Right ventricle myocardium inferior (tissue), 1 donor: ENCODE measurements around the gene TRIM65. TPM values are rescaled to one million over a fixed set of nuclear protein-coding genes. Genes with fewer than 3 reads are reported as not detected.
A peak's percentile ranks its signal among the peaks of the same experiment; 100 is the strongest.

ENCODE experiments used
- ATAC-seq: fragments of 200-7000 bp; cut with Tn5 transposase; one replicate; pipeline ENCODE4 v1.9.1; 2020; ENCODE audit warnings: mild to moderate bottlenecking, moderate library complexity
- DNase-seq: peaks from one replicate; pipeline ENCODE4 v3.0.0; 2021; ENCODE audit errors: missing footprints
- intact Hi-C: fragments of 100-400 bp; cut with DNase I; formaldehyde crosslinking; loops from one replicate; pipeline ENCODE4 v1.11.0; 2022
- long read RNA-seq: library from polyadenylated mRNA; unstranded; transcript quantifications from one replicate; pipeline ENCODE4 v2.0.0, GENCODE V29; 2021
- total RNA-seq: library from RNA; stranded (reverse); fragmentation: NEBNext Ultra II Directional; extraction: Animal tissue kit (Norgen Biotek cat#: 25700); gene quantifications from one replicate; pipeline ENCODE4 v1.2.1, GENCODE V29; 2021
- donor health status: DM: no; HTN: yes; CAD: no; lungs with severe emphysema.

TRIM65 gene
- 11.3 TPM for total RNA-seq
- long read RNA-seq, transcript TRIM65-201 (6 exons, 3,439 nt) = major isoform, 5 of 12 reads
- long read RNA-seq, partial matches to known transcripts = 0 of 12 reads
- long read RNA-seq, other reads (novel, unspliced or antisense) = 6 of 12 reads

- intact Hi-C loops = loop anchor here (2.0 to 5.0 kb wide), 3 partner anchors 20 to 119 kb away; partner anchors contain the start of gene WBP2
- peak; percentile 88 for ATAC-seq
- DNase-seq = peak; percentile 93
Measured at GRCh38 chr17:75896415-75897159, at the start of gene TRIM65. Gene TRIM65, minus strand, starts transcription at chr17:75896951. Its CDS starts 14 bp downstream, at chr17:75896937.

- DNase-seq = no peak
- no peak for ATAC-seq
- intact Hi-C loops = no loop called here
Measured at GRCh38 chr17:75945211-75945610, 48.5 kb upstream of the TRIM65 start.

- ATAC-seq (no peak), DNase-seq (no peak)
- intact Hi-C loops = no loop called here
Measured at GRCh38 chr17:75943491-75943890, 46.7 kb upstream of the TRIM65 start.

GRCh38 chr17:75942473-75942872 lies 45.7 kb upstream of the TRIM65 start:
- DNase-seq = no peak
- intact Hi-C loops = no loop called here
- no peak for ATAC-seq

GRCh38 chr17:75941442-75941819 lies 44.7 kb upstream of the TRIM65 start:
- DNase-seq = no peak
- intact Hi-C loops = loop anchor here (2.0 kb wide), 1 partner anchor 39 kb away; no protein-coding TSS in a partner anchor
- no peak for ATAC-seq

GRCh38 chr17:75940727-75941441 lies 44.1 kb upstream of the TRIM65 start, which contains the start of gene FBF1:
Gene FBF1, minus strand, starts transcription at chr17:75941042. Its CDS starts 2,893 bp downstream, at chr17:75938149.
- DNase-seq (peak; percentile 96), ATAC-seq (peak; percentile 99)
- intact Hi-C loops = loop anchor here (2.0 kb wide), 1 partner anchor 40 kb away; no protein-coding TSS in a partner anchor

- intact Hi-C loops = no loop called here
Measured at GRCh38 chr17:75937652-75938051, 40.9 kb upstream of the TRIM65 start.

GRCh38 chr17:75933808-75934207 lies 37.1 kb upstream of the TRIM65 start:
- intact Hi-C loops = no loop called here
- ATAC-seq (no peak), DNase-seq (no peak)

More at GRCh38 chr17:75937652-75938051, 40.9 kb upstream of the TRIM65 start:
- DNase-seq = no peak
- ATAC-seq = no peak

- ATAC-seq (no peak), DNase-seq (no peak)
- intact Hi-C loops = no loop called here
Measured at GRCh38 chr17:75932852-75933251, 36.1 kb upstream of the TRIM65 start.

- intact Hi-C loops = no loop called here
- no peak for ATAC-seq
- DNase-seq = no peak
Measured at GRCh38 chr17:75931062-75931461, 34.3 kb upstream of the TRIM65 start.

GRCh38 chr17:75927286-75927922 lies 30.7 kb upstream of the TRIM65 start:
- ATAC-seq = peak; percentile 47
- DNase-seq = no peak
- intact Hi-C loops = no loop called here

- DNase-seq = no peak
- no peak for ATAC-seq
- intact Hi-C loops = no loop called here
Measured at GRCh38 chr17:75926456-75926855, 29.7 kb upstream of the TRIM65 start.

GRCh38 chr17:75925912-75926311 lies 29.2 kb upstream of the TRIM65 start:
- ATAC-seq (no peak), DNase-seq (no peak)
- intact Hi-C loops = no loop called here

- intact Hi-C loops = no loop called here
- ATAC-seq (no peak), DNase-seq (no peak)
Measured at GRCh38 chr17:75925103-75925502, 28.4 kb upstream of the TRIM65 start.

GRCh38 chr17:75922963-75923874 lies 26.5 kb upstream of the TRIM65 start:
- no peak for DNase-seq
- no peak for ATAC-seq

GRCh38 chr17:75922173-75922961 lies 25.6 kb upstream of the TRIM65 start:
- intact Hi-C loops = no loop called here
- no peak for DNase-seq
- no peak for ATAC-seq

More at GRCh38 chr17:75922963-75923874, 26.5 kb upstream of the TRIM65 start:
- intact Hi-C loops = no loop called here

- ATAC-seq (no peak), DNase-seq (no peak)
- intact Hi-C loops = no loop called here
Measured at GRCh38 chr17:75921596-75921995, 24.8 kb upstream of the TRIM65 start.
